H9 (cell line): Measurements from ENCODE around the gene TOR1B. TPM values are rescaled to one million over a fixed set of nuclear protein-coding genes. Genes with fewer than 3 reads are reported as not detected.

ENCODE experiments used
- DNase-seq: peaks from one replicate; pipeline ENCODE4 v3.0.0-alpha.2; 2017
- H2AFZ ChIP-seq: one replicate; pipeline ENCODE4 v1.6.1; 2013; ENCODE audit warnings: mild to moderate bottlenecking, low read length, control low read depth, moderate library complexity
- H2AK5ac ChIP-seq: 2 replicates; pipeline ENCODE4 v1.6.1; 2013; ENCODE audit warnings: low read length, control low read depth, mixed read lengths; ENCODE audit not compliant: insufficient read length
- H2BK120ac ChIP-seq: one replicate; pipeline ENCODE4 v1.6.1; 2013; ENCODE audit warnings: low read depth, mild to moderate bottlenecking, low read length, control low read depth, inconsistent platforms; ENCODE audit not compliant: poor library complexity, severe bottlenecking
- H2BK12ac ChIP-seq: 2 replicates; pipeline ENCODE4 v1.6.1; 2013; ENCODE audit warnings: low read length, control low read depth, mixed read lengths, low read depth; ENCODE audit not compliant: insufficient read length
- H2BK15ac ChIP-seq: 2 replicates; pipeline ENCODE4 v1.6.1; 2013; ENCODE audit warnings: low read depth, low read length, control low read depth
- H2BK20ac ChIP-seq: one replicate; pipeline ENCODE4 v1.6.1; 2013; ENCODE audit warnings: low read depth, mild to moderate bottlenecking, low read length, control low read depth, inconsistent platforms; ENCODE audit not compliant: poor library complexity, severe bottlenecking
- H2BK5ac ChIP-seq: 2 replicates; pipeline ENCODE4 v1.6.1; 2013; ENCODE audit warnings: low read length, control low read depth, mixed read lengths; ENCODE audit not compliant: insufficient read length
- H3K14ac ChIP-seq: 2 replicates; pipeline ENCODE4 v1.6.1; 2013; ENCODE audit warnings: low read length, control low read depth; ENCODE audit not compliant: insufficient read depth
- H3K18ac ChIP-seq: 2 replicates; pipeline ENCODE4 v1.6.1; 2013; ENCODE audit warnings: low read depth, mild to moderate bottlenecking, mixed read lengths, low read length, control low read depth; ENCODE audit not compliant: insufficient read length
- H3K23ac ChIP-seq: 2 replicates; pipeline ENCODE4 v1.6.1; 2013; ENCODE audit warnings: low read length, control low read depth, mixed read lengths, low read depth; ENCODE audit not compliant: insufficient read length
- H3K23me2 ChIP-seq: 2 replicates; pipeline ENCODE4 v1.6.1; 2013; ENCODE audit warnings: low read depth, mild to moderate bottlenecking, mixed read lengths, low read length, control low read depth; ENCODE audit not compliant: insufficient read length, poor library complexity, severe bottlenecking
- H3K27ac ChIP-seq: 2 replicates; pipeline ENCODE4 v1.5.1; 2013; ENCODE audit warnings: low read length, control low read depth, mixed read lengths, low read depth; ENCODE audit not compliant: insufficient read length
- H3K27me3 ChIP-seq: 2 replicates; pipeline ENCODE4 v1.6.1; 2013; ENCODE audit warnings: low read length, control low read depth, inconsistent platforms; ENCODE audit not compliant: insufficient read depth
- H3K4ac ChIP-seq: 2 replicates; pipeline ENCODE4 v1.6.1; 2013; ENCODE audit warnings: low read depth, mild to moderate bottlenecking, control low read depth, inconsistent platforms, low read length, moderate library complexity
- H3K4me1 ChIP-seq: 2 replicates; pipeline ENCODE4 v1.6.1; 2013; ENCODE audit warnings: low read length, control low read depth, inconsistent platforms; ENCODE audit not compliant: insufficient read depth
- H3K4me2 ChIP-seq: 2 replicates; pipeline ENCODE4 v1.6.1; 2013; ENCODE audit warnings: low read length, control low read depth, mixed read lengths; ENCODE audit not compliant: insufficient read length, insufficient read depth
- H3K56ac ChIP-seq: 2 replicates; pipeline ENCODE4 v1.6.1; 2013; ENCODE audit warnings: low read depth, mild to moderate bottlenecking, mixed read lengths, low read length, control low read depth; ENCODE audit not compliant: insufficient read length
- H3K79me1 ChIP-seq: 2 replicates; pipeline ENCODE4 v1.6.1; 2013; ENCODE audit warnings: low read depth, mild to moderate bottlenecking, moderate library complexity, low read length, control low read depth, inconsistent platforms; ENCODE audit not compliant: insufficient read depth, poor library complexity, severe bottlenecking
- H3K79me2 ChIP-seq: 2 replicates; pipeline ENCODE4 v1.6.1; 2013; ENCODE audit warnings: low read length, control low read depth, inconsistent platforms; ENCODE audit not compliant: insufficient read depth
- H3K9ac ChIP-seq: 2 replicates; pipeline ENCODE4 v1.6.1; 2013; ENCODE audit warnings: low read length, control low read depth, mixed read lengths; ENCODE audit not compliant: insufficient read length; ENCODE audit errors: extremely low read depth
- H3K9me3 ChIP-seq: one replicate; pipeline ENCODE4 v1.6.1; 2013; ENCODE audit warnings: low read depth, low read length, inconsistent platforms; ENCODE audit not compliant: control insufficient read depth
- H3T11ph ChIP-seq: one replicate; pipeline ENCODE4 v1.6.1; 2013; ENCODE audit warnings: mild to moderate bottlenecking, low read length, control low read depth, inconsistent platforms
- H4K20me1 ChIP-seq: one replicate; pipeline ENCODE4 v1.6.1; 2013; ENCODE audit not compliant: control insufficient read depth, insufficient read length, insufficient read depth
- H4K5ac ChIP-seq: 2 replicates; pipeline ENCODE4 v1.6.1; 2013; ENCODE audit warnings: low read depth, mild to moderate bottlenecking, mixed read lengths, low read length, control low read depth; ENCODE audit not compliant: insufficient read length
- H4K8ac ChIP-seq: replicated peaks from 2 replicates; pipeline ENCODE4 v1.6.1; 2013; ENCODE audit warnings: low read length, control low read depth, mixed read lengths, low read depth; ENCODE audit not compliant: insufficient read length
- H4K91ac ChIP-seq: 2 replicates; pipeline ENCODE4 v1.6.1; 2013; ENCODE audit warnings: low read depth, mild to moderate bottlenecking, moderate library complexity, mixed read lengths, low read length, control low read depth; ENCODE audit not compliant: insufficient read length
- H3K27ac Mint-ChIP-seq, 3 experiments: 2 replicates in 2 of 3; 3 replicates in 1 of 3; pipeline ENCODE4 v1.8.0; 2020 to 2021; ENCODE audit warnings: mixed read lengths in 3 of 3, mild to moderate bottlenecking in 1 of 3, moderate library complexity in 1 of 3
- H3K27me3 Mint-ChIP-seq: 2 replicates; pipeline ENCODE4 v1.8.0; 2021; ENCODE audit warnings: low read depth, mild to moderate bottlenecking, moderate library complexity, mixed read lengths
- H3K36me3 Mint-ChIP-seq, 3 experiments: 2 replicates in 2 of 3; 3 replicates in 1 of 3; pipeline ENCODE4 v1.8.0; 2020 to 2021; ENCODE audit warnings: low read depth in 3 of 3, mixed read lengths in 3 of 3; ENCODE audit not compliant: insufficient read depth in 1 of 3
- H3K4me1 Mint-ChIP-seq, 2 experiments: 2 replicates each; pipeline ENCODE4 v1.8.0; 2020; ENCODE audit warnings: mixed read lengths in 2 of 2
- H3K4me3 Mint-ChIP-seq, 2 experiments: 2 replicates in 1 of 2; 3 replicates in 1 of 2; pipeline ENCODE4 v1.8.0; 2020 to 2021; ENCODE audit warnings: mild to moderate bottlenecking in 2 of 2, mixed read lengths in 2 of 2, moderate library complexity in 1 of 2
- H3K9me3 Mint-ChIP-seq, 2 experiments: 2 replicates in 1 of 2; 3 replicates in 1 of 2; pipeline ENCODE4 v1.8.0; 2020; ENCODE audit warnings: mild to moderate bottlenecking in 2 of 2, mixed read lengths in 2 of 2, moderate library complexity in 1 of 2
- WGBS: extraction: QIAGEN DNeasy Blood & Tissue Kit; methylation state at CpG from one replicate; pipeline ENCODE4 v1.1.7; 2013; ENCODE audit warnings: missing lambda C conversion rate, low lambda C conversion rate, mixed read lengths; ENCODE audit not compliant: insufficient read length; ENCODE audit errors: extremely low coverage; 5-methylcytosine and 5-hydroxymethylcytosine counted together
- total RNA-seq: library from RNA; stranded (reverse); gene quantifications from 2 replicates; pipeline ENCODE4 v1.2.1, GENCODE V29; 2021
- TF ChIP-seq, protein P1 (sequence below): fragments of 200-600 bp; sonication (generic); conservative IDR thresholded peaks from 3 replicates; pipeline ENCODE4 v1.8.0; 2021; ENCODE audit warnings: antibody characterized with exemption, mild to moderate bottlenecking

TOR1B gene
- total RNA-seq, 1 experiment from 2014 or later: 18.1 TPM

GRCh38 chr9:129828969-129829368 is 26.0 kb downstream of the TOR1B start:
- no peaks in the 10 kb centered on the region for H3K4me1 ChIP-seq
- no peak overlapping the region for H3K14ac ChIP-seq
- no peak overlapping the region for H3T11ph ChIP-seq
- TF ChIP-seq, protein P1, sequence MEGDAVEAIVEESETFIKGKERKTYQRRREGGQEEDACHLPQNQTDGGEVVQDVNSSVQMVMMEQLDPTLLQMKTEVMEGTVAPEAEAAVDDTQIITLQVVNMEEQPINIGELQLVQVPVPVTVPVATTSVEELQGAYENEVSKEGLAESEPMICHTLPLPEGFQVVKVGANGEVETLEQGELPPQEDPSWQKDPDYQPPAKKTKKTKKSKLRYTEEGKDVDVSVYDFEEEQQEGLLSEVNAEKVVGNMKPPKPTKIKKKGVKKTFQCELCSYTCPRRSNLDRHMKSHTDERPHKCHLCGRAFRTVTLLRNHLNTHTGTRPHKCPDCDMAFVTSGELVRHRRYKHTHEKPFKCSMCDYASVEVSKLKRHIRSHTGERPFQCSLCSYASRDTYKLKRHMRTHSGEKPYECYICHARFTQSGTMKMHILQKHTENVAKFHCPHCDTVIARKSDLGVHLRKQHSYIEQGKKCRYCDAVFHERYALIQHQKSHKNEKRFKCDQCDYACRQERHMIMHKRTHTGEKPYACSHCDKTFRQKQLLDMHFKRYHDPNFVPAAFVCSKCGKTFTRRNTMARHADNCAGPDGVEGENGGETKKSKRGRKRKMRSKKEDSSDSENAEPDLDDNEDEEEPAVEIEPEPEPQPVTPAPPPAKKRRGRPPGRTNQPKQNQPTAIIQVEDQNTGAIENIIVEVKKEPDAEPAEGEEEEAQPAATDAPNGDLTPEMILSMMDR: no peak
- no peak overlapping the region for H3K27ac ChIP-seq
- no peak overlapping the region for H3K9ac ChIP-seq
- no peaks in the 10 kb centered on the region for H3K27me3 ChIP-seq
- no peak overlapping the region for H2AFZ ChIP-seq
- Mint-ChIP-seq H3K27me3 (no peaks in the 10 kb centered on the region), H3K27ac (no peak overlapping the region), H3K9me3 (no peaks in the 10 kb centered on the region), H3K4me1 (peaks cover under 1 to 2% of the 10 kb centered on the region in 2 experiments), H3K4me3 (no peak overlapping the region), H3K36me3 (peaks cover 20 to 57% (median 50%) of the 10 kb centered on the region in 3 experiments)
- H3K23ac ChIP-seq: no peak overlapping the region
- no peak overlapping the region for H3K18ac ChIP-seq
- no peaks in the 10 kb centered on the region for H3K79me1 ChIP-seq
- no peak overlapping the region for H2BK120ac ChIP-seq
- H2BK20ac ChIP-seq: no peak overlapping the region
- H3K4ac ChIP-seq: no peak overlapping the region
- no peak overlapping the region for H2BK5ac ChIP-seq
- DNase-seq: no peak
- no peak overlapping the region for H2AK5ac ChIP-seq
- no peak overlapping the region for H4K91ac ChIP-seq
- H4K20me1 ChIP-seq: no peaks in the 10 kb centered on the region
- H4K8ac ChIP-seq: no peak overlapping the region
- WGBS: no CpG with 5 or more reads among the region's 10 CpGs
- H2BK15ac ChIP-seq: no peak overlapping the region
- no peaks in the 10 kb centered on the region for H3K9me3 ChIP-seq
- no peak overlapping the region for H2BK12ac ChIP-seq
- no peak overlapping the region for H3K4me2 ChIP-seq
- no peak overlapping the region for H3K56ac ChIP-seq
- no peaks in the 10 kb centered on the region for H3K79me2 ChIP-seq
- H4K5ac ChIP-seq: no peak overlapping the region
- no peaks in the 10 kb centered on the region for H3K23me2 ChIP-seq
